Endothelial cell of umbilical vein (primary cell): ENCODE results near the gene SLC9A3. TPM values are rescaled to one million over a fixed set of nuclear protein-coding genes. Genes with fewer than 3 reads are reported as not detected.

Source experiments
- BruUV-seq: library from RNA; stranded (reverse); fragments of 400-500 nt; replicated peaks from 2 replicates; lab custom pipeline; 2021; lab: Mats Ljungman, UMichigan
- CTCF ChIA-PET: fragments of 300-600, 350-600 bp; sonication (Branson Sonifier 250); formaldehyde crosslinking; loops from one replicate; lab custom pipeline; 2021; ENCODE audit warnings: antibody characterized with exemption, inconsistent platforms; lab: Charles Lee
- POLR2A ChIA-PET: fragments of 300-600, 350-600 bp; sonication (Branson Sonifier 250); formaldehyde crosslinking; loops from one replicate; lab custom pipeline; 2021; ENCODE audit warnings: antibody characterized with exemption, inconsistent platforms; lab: Charles Lee
- DNase-seq: peaks from one replicate; pipeline ENCODE4 v3.0.0-alpha.2; 2011; ENCODE audit warnings: low read depth, low spot score
- FAIRE-seq: peaks from 2 replicates; lab custom pipeline; 2011; peaks lifted over from hg19 to GRCh38; lab: Jason Lieb, UNC
- H2AFZ ChIP-seq: 2 replicates; pipeline ENCODE4 v1.6.0; 2012; ENCODE audit warnings: low read depth, low read length, control low read depth, inconsistent platforms
- H3K27ac ChIP-seq: 2 replicates; pipeline ENCODE4 v1.5.1; 2011; ENCODE audit warnings: low read depth, mild to moderate bottlenecking, control low read depth, low read length, moderate library complexity; ENCODE audit not compliant: insufficient read depth
- H3K27me3 ChIP-seq, 2 experiments: 2 replicates each; pipeline versions ENCODE4 v1.6.0 to v1.6.1; 2011; ENCODE audit warnings: low read length in 2 of 2, mixed read lengths in 1 of 2; ENCODE audit not compliant: control insufficient read depth in 2 of 2, insufficient read depth in 2 of 2
- H3K36me3 ChIP-seq, 2 experiments: 2 replicates in 1 of 2; 3 replicates in 1 of 2; pipeline ENCODE4 v1.5.1; 2011; ENCODE audit warnings: low read length in 2 of 2, mild to moderate bottlenecking in 1 of 2, moderate library complexity in 1 of 2; ENCODE audit not compliant: control insufficient read depth in 2 of 2, insufficient read depth in 2 of 2; ENCODE audit errors: extremely low read depth in 1 of 2
- H3K4me1 ChIP-seq: 3 replicates; pipeline ENCODE4 v1.5.1; 2011; ENCODE audit warnings: mild to moderate bottlenecking, low read length; ENCODE audit not compliant: control insufficient read depth, insufficient read depth; ENCODE audit errors: extremely low read depth
- H3K4me2 ChIP-seq: 2 replicates; pipeline ENCODE4 v1.6.1; 2011; ENCODE audit warnings: low read length, control low read depth, mixed read lengths; ENCODE audit not compliant: insufficient read depth
- H3K4me3 ChIP-seq, 3 experiments: fragments of 200-600 bp in 1 of 3; sonication (generic), shearing (Covaris generic) in 1 of 3; replicated peaks in 1 of 3; 2 replicates each; pipeline ENCODE4 v1.5.1; 2011 to 2016; ENCODE audit warnings: control low read depth in 3 of 3, low read length in 3 of 3, mild to moderate bottlenecking in 2 of 3, inconsistent platforms in 1 of 3, low read depth in 1 of 3, moderate library complexity in 1 of 3; ENCODE audit not compliant: insufficient read depth in 1 of 3
- H3K79me2 ChIP-seq: 2 replicates; pipeline ENCODE4 v1.6.0; 2012; ENCODE audit warnings: low read length, inconsistent platforms; ENCODE audit not compliant: control insufficient read depth, insufficient read depth
- H3K9ac ChIP-seq: replicated peaks from 2 replicates; pipeline ENCODE3; 2011; ENCODE audit warnings: low read length, control low read depth; ENCODE audit not compliant: insufficient read depth; ENCODE audit errors: extremely low read depth
- H3K9me1 ChIP-seq: replicated peaks from 3 replicates; pipeline ENCODE4 v1.6.0; 2011; ENCODE audit warnings: mild to moderate bottlenecking, low read length; ENCODE audit not compliant: control insufficient read depth, insufficient read depth; ENCODE audit errors: extremely low read depth
- H3K9me3 ChIP-seq: replicated peaks from 2 replicates; pipeline ENCODE4 v1.5.1; 2012; ENCODE audit warnings: low read length, inconsistent platforms; ENCODE audit not compliant: control insufficient read depth, insufficient read depth
- H4K20me1 ChIP-seq: replicated peaks from 2 replicates; pipeline ENCODE3; 2011; ENCODE audit warnings: mild to moderate bottlenecking, low read length; ENCODE audit not compliant: control insufficient read depth, insufficient read depth; ENCODE audit errors: extremely low read depth
- CTCF ChIP-seq, 2 donors: IDR thresholded peaks; 1 replicate in 1 of 2; 2 replicates in 1 of 2; pipeline ENCODE4 v1.5.1; 2011; ENCODE audit warnings: low read length in 2 of 2, mild to moderate bottlenecking in 2 of 2, moderate library complexity in 2 of 2, control low read depth in 1 of 2, inconsistent platforms in 1 of 2, low read depth in 1 of 2; ENCODE audit not compliant: insufficient read depth in 1 of 2; ENCODE audit errors: extremely low read depth in 1 of 2
- EZH2 ChIP-seq: IDR thresholded peaks from 2 replicates; pipeline ENCODE4 v1.6.1; 2012; ENCODE audit warnings: borderline replicate concordance, low read depth, mild to moderate bottlenecking, moderate library complexity, low read length, inconsistent platforms; ENCODE audit not compliant: severe bottlenecking
- FOS ChIP-seq: IDR thresholded peaks from 2 replicates; pipeline ENCODE4 v1.6.1; 2011; ENCODE audit warnings: mild to moderate bottlenecking, low read length, moderate library complexity, borderline replicate concordance; ENCODE audit not compliant: insufficient read depth
- GATA2 ChIP-seq: IDR thresholded peaks from 2 replicates; pipeline ENCODE4 v1.7.0; 2011; ENCODE audit warnings: low read depth, mild to moderate bottlenecking, moderate library complexity, mixed read lengths, low read length; ENCODE audit not compliant: insufficient read length, insufficient read depth
- JUN ChIP-seq: IDR thresholded peaks from 2 replicates; pipeline ENCODE4 v1.6.1; 2011; ENCODE audit warnings: borderline replicate concordance, low read depth; ENCODE audit not compliant: insufficient read length, insufficient read depth
- MYC ChIP-seq: IDR thresholded peaks from one replicate; pipeline ENCODE4 v1.6.1; 2011; ENCODE audit warnings: mild to moderate bottlenecking, low read depth, low read length
- POLR2A ChIP-seq: IDR thresholded peaks from 2 replicates; pipeline ENCODE4 v1.6.1; 2012; ENCODE audit warnings: low read depth, mild to moderate bottlenecking, control low read depth, low read length
- POLR2AphosphoS5 ChIP-seq: IDR thresholded peaks from 2 replicates; pipeline ENCODE4 v1.6.1; 2012; ENCODE audit warnings: low read depth, mild to moderate bottlenecking, control low read depth, low read length, moderate library complexity; ENCODE audit not compliant: insufficient read depth
- dilution Hi-C: fragments of 300-500 bp; cut with MboI; formaldehyde crosslinking; loops from one replicate; pipeline ENCODE4 v1.15.0; 2019; ENCODE audit warnings: low sequenced_read_pairs; ENCODE audit not compliant: extremely low pct_ligation_motif_present
- intact Hi-C: fragments of 100-400 bp; cut with micrococcal nuclease; formaldehyde crosslinking; loops from one replicate; pipeline ENCODE4 v1.10.0; 2022
- polyA plus RNA-seq, 4 experiments: library from polyadenylated mRNA; depleted of rRNA in 3 of 4; stranded (reverse) in 3 of 4; unstranded in 1 of 4; fragments of >200 nt; gene quantifications; 2 replicates each; pipeline versions ENCODE4 v1.2.1 to v1.2.3, GENCODE V29; 2011 to 2012; ENCODE audit warnings: missing spikeins in 1 of 4
- total RNA-seq: library from RNA; stranded (reverse); gene quantifications from 2 replicates; pipeline ENCODE4 v1.2.3, GENCODE V29; 2021
- TF ChIP-seq, protein P1 (sequence below): IDR thresholded peaks from 2 replicates; pipeline ENCODE4 v1.6.1; 2011; ENCODE audit not compliant: insufficient read depth, insufficient read length

SLC9A3 gene
- total and polyA plus RNA-seq, 2 donors (not counting 3 experiments of a cell fraction or from before 2014, with no cell fraction given): 0.79 to 0.82 TPM

DNA sequence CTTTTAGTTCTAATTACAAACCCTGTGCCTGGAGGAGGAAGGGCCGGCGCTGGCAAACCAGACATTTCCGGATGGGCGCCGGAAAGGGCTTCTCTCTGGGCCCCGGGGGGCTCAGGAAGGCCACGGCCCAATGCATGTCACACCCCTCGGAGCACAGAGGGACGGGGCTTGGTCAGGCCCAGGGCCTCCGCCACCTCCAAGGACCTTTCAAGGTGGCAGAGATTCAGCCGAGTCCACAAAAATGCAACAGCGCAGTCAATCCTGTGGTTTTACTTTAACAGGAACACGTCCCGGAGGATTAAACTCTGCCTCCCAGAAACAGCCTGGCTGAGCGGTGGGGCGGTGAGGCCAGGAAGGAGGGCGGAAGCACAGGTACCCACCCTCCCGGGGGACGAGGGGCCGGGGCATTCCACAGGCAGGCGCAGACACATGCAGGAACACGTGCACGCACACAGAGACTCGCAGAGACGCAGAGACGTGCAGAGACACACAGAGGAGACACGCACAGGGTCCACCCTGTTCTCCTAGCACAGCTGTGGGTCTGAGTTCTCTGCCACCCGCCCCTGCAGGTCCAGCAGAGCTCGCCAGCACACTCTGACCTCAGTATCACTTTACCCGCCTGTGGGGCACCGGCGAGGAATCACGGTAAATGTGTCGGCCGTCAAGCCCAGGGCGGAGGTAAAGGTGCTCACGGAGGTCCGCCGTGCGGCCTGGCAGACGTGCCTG, 23.0 kb downstream of the SLC9A3 start:
- intact Hi-C loops: no loop called here
- ChIA-PET POLR2A (no interaction called here), CTCF (interaction anchor here (1.2 kb wide), 1 partner anchor 9 kb away, joined by 4 read pairs; no protein-coding TSS in a partner anchor)
- H3K4me3 ChIP-seq: no peak overlapping the region
- dilution Hi-C loops: no loop called here
- DNase-seq: no peak
- H3K9me1 ChIP-seq: no peaks in the 10 kb centered on the region
- no peaks in the 10 kb centered on the region for H4K20me1 ChIP-seq
- no peak overlapping the region for H3K4me2 ChIP-seq
- no TSS peak for BruUV-seq
- H3K27me3 ChIP-seq: peaks cover 0 to 3% of the 10 kb centered on the region in 2 experiments
- H3K4me1 ChIP-seq: no peaks in the 10 kb centered on the region
- no peaks in the 10 kb centered on the region for H3K9me3 ChIP-seq
- H2AFZ ChIP-seq: peak overlapping the region; percentile 38
- no peak overlapping the region for H3K27ac ChIP-seq
- no peak for FAIRE-seq
- H3K9ac ChIP-seq: no peak overlapping the region
- H3K79me2 ChIP-seq: no peaks in the 10 kb centered on the region
- H3K36me3 ChIP-seq: no peaks in the 10 kb centered on the region
- TF ChIP-seq POLR2A (no peak), EZH2 (no peak), CTCF (IDR thresholded peaks at IDR 0.05; ENCODE audit: extremely low read depth in 1 of 2, insufficient read depth in 1 of 2, low read depth in 1 of 2, low read length in 2 of 2) (no peak), GATA2 (no peak), POLR2AphosphoS5 (no peak), FOS (no peak), JUN (no peak), MYC (no peak)
- TF ChIP-seq, protein P1, sequence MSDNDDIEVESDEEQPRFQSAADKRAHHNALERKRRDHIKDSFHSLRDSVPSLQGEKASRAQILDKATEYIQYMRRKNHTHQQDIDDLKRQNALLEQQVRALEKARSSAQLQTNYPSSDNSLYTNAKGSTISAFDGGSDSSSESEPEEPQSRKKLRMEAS: no peak
